OCI-LY1 (cell line): Measurements from ENCODE around the gene AP2A2.

Source experiments
- H2AFZ ChIP-seq: fragments of 200-600 bp; sonication (generic), shearing (Covaris generic); 2 replicates; pipeline ENCODE4 v1.6.0; 2014; ENCODE audit warnings: antibody characterized with exemption, mild to moderate bottlenecking, low read length
- H3F3A ChIP-seq: fragments of 200-600 bp; sonication (generic), shearing (Covaris generic); 2 replicates; pipeline ENCODE4 v1.6.0; 2014; ENCODE audit warnings: mild to moderate bottlenecking, antibody characterized with exemption, low read length, moderate library complexity; ENCODE audit not compliant: insufficient read depth
- H3K27ac ChIP-seq: fragments of 200-600 bp; sonication (generic); 2 replicates; pipeline ENCODE4 v1.5.1; 2014; ENCODE audit warnings: low read length, mixed run types, mild to moderate bottlenecking, low read depth; ENCODE audit not compliant: poor library complexity, severe bottlenecking
- H3K27me3 ChIP-seq: fragments of 200-600 bp; sonication (generic); 2 replicates; pipeline ENCODE4 v1.6.0; 2014; ENCODE audit warnings: antibody characterized with exemption, mild to moderate bottlenecking, low read length, moderate library complexity; ENCODE audit not compliant: insufficient read depth
- H3K36me3 ChIP-seq: fragments of 200-600 bp; sonication (generic); 2 replicates; pipeline ENCODE4 v1.6.1; 2014; ENCODE audit warnings: mild to moderate bottlenecking, antibody characterized with exemption, low read length, moderate library complexity, mixed read lengths; ENCODE audit not compliant: insufficient read depth
- H3K4me1 ChIP-seq: fragments of 200-600 bp; sonication (generic); 2 replicates; pipeline ENCODE4 v1.5.1; 2014; ENCODE audit warnings: mild to moderate bottlenecking, low read length, moderate library complexity; ENCODE audit not compliant: insufficient read depth, severe bottlenecking
- H3K4me2 ChIP-seq: fragments of 200-600 bp; sonication (generic), shearing (Covaris generic); 2 replicates; pipeline ENCODE4 v1.6.1; 2014; ENCODE audit warnings: low read length
- H3K4me3 ChIP-seq: fragments of 200-600 bp; sonication (generic); 2 replicates; pipeline ENCODE4 v1.5.1; 2014; ENCODE audit warnings: low read length, low read depth, mild to moderate bottlenecking, mixed read lengths; ENCODE audit not compliant: poor library complexity, severe bottlenecking
- H3K79me2 ChIP-seq: fragments of 200-600 bp; shearing (Covaris generic); 2 replicates; pipeline ENCODE4 v1.6.1; 2016; ENCODE audit warnings: mixed run types, low read length, mixed read lengths; ENCODE audit not compliant: insufficient read depth
- H3K9ac ChIP-seq: fragments of 200-600 bp; sonication (generic), shearing (Covaris generic); 2 replicates; pipeline ENCODE4 v1.6.1; 2014; ENCODE audit warnings: mild to moderate bottlenecking, low read length, mixed read lengths
- H3K9me2 ChIP-seq: fragments of 200-600 bp; sonication (generic), shearing (Covaris generic); 2 replicates; pipeline ENCODE4 v1.6.1; 2014; ENCODE audit warnings: low read depth, mild to moderate bottlenecking, low read length, mixed read lengths
- H3K9me3 ChIP-seq: fragments of 200-600 bp; shearing (Covaris generic); 2 replicates; pipeline ENCODE4 v1.6.1; 2014; ENCODE audit warnings: low read length, mixed read lengths
- H4K20me1 ChIP-seq: fragments of 200-600 bp; sonication (generic), shearing (Covaris generic); 2 replicates; pipeline ENCODE4 v1.6.0; 2016; ENCODE audit warnings: mild to moderate bottlenecking, low read length; ENCODE audit not compliant: insufficient read depth
- CTCF ChIP-seq: fragments of 200-600 bp; sonication (generic), shearing (Covaris generic); IDR thresholded peaks from 2 replicates; pipeline ENCODE4 v1.5.1; 2017; ENCODE audit warnings: mild to moderate bottlenecking, antibody characterized with exemption, low read length, moderate library complexity, mixed read lengths
- EZH2 ChIP-seq: fragments of 200-600 bp; sonication (generic), shearing (Covaris generic); IDR thresholded peaks from 2 replicates; pipeline ENCODE4 v1.8.0; 2017; ENCODE audit warnings: borderline replicate concordance, mixed run types, mild to moderate bottlenecking, antibody characterized with exemption, low read length, moderate library complexity, mixed read lengths

AP2A2 gene

GRCh38 chr11:990101-990500, 64.4 kb downstream of the AP2A2 start:
- Histone ChIP-seq H3K9me3 (no peaks in the 10 kb centered on the region), H3K9me2 (no peaks in the 10 kb centered on the region), H3K79me2 (no peaks in the 10 kb centered on the region), H3F3A (no peaks in the 10 kb centered on the region), H3K4me2 (no peak overlapping the region), H2AFZ (no peak overlapping the region), H4K20me1 (no peaks in the 10 kb centered on the region), H3K36me3 (peaks cover 58% of the 10 kb centered on the region), H3K9ac (no peak overlapping the region), H3K4me3 (no peak overlapping the region), H3K4me1 (no peaks in the 10 kb centered on the region), H3K27ac (no peak overlapping the region), H3K27me3 (no peaks in the 10 kb centered on the region)
- TF ChIP-seq CTCF = no peak
- no peak for TF ChIP-seq EZH2

- Histone ChIP-seq H3K9me2 (no peaks in the 10 kb centered on the region), H4K20me1 (no peaks in the 10 kb centered on the region), H3K36me3 (peaks cover 51% of the 10 kb centered on the region), H3K27ac (no peak overlapping the region), H2AFZ (no peak overlapping the region), H3K9ac (no peak overlapping the region), H3F3A (no peaks in the 10 kb centered on the region), H3K4me2 (no peak overlapping the region), H3K9me3 (no peaks in the 10 kb centered on the region), H3K27me3 (no peaks in the 10 kb centered on the region), H3K4me3 (no peak overlapping the region), H3K4me1 (no peaks in the 10 kb centered on the region), H3K79me2 (no peaks in the 10 kb centered on the region)
- TF ChIP-seq CTCF (no peak), EZH2 (no peak)
Observed at GRCh38 chr11:991034-991433, 65.4 kb downstream of the AP2A2 start.

GRCh38 chr11:991711-992307, 66.1 kb downstream of the AP2A2 start:
- H3K27ac ChIP-seq = no peak overlapping the region
- H3F3A ChIP-seq = no peaks in the 10 kb centered on the region
- H2AFZ ChIP-seq = no peak overlapping the region
- H3K27me3 ChIP-seq = no peaks in the 10 kb centered on the region
- H3K9me2 ChIP-seq = no peaks in the 10 kb centered on the region
- no peaks in the 10 kb centered on the region for H3K9me3 ChIP-seq
- H3K9ac ChIP-seq = no peak overlapping the region
- H4K20me1 ChIP-seq = no peaks in the 10 kb centered on the region
- H3K79me2 ChIP-seq = no peaks in the 10 kb centered on the region
- TF ChIP-seq CTCF = no peak
- no peak for TF ChIP-seq EZH2
- H3K4me3 ChIP-seq = no peak overlapping the region
- H3K4me1 ChIP-seq = no peaks in the 10 kb centered on the region
- H3K36me3 ChIP-seq = peaks cover 49% of the 10 kb centered on the region
- H3K4me2 ChIP-seq = no peak overlapping the region
